ENCODE measurements around the gene USP48. TPM values are rescaled to one million over a fixed set of nuclear protein-coding genes. Genes with fewer than 3 reads are reported as not detected.

Gene USP48
- polyA plus RNA-seq, 1 experiment, result 43.6 TPM

DNA sequence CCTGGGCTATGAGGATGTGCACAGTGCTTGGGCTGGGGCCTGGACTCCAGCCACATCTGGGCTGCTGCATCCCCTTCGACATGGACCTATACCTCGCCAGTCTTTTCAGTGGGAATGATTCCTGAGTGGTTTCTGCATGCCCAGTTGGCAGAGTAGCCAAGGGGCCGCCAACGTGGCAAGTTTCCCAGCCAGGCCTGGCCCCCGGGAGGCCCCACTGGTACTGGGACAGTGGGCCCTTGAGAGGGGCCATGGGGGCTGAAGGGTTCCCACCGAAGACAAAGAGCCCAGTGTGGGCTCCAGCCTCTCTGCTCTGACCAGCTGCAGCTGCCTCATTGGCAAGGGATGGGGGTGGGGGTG lies 129.2 kb downstream of the USP48 start:
- ChIA-PET POLR2A (no interaction called here), CTCF (no interaction called here)
- TF ChIP-seq, protein P1, sequence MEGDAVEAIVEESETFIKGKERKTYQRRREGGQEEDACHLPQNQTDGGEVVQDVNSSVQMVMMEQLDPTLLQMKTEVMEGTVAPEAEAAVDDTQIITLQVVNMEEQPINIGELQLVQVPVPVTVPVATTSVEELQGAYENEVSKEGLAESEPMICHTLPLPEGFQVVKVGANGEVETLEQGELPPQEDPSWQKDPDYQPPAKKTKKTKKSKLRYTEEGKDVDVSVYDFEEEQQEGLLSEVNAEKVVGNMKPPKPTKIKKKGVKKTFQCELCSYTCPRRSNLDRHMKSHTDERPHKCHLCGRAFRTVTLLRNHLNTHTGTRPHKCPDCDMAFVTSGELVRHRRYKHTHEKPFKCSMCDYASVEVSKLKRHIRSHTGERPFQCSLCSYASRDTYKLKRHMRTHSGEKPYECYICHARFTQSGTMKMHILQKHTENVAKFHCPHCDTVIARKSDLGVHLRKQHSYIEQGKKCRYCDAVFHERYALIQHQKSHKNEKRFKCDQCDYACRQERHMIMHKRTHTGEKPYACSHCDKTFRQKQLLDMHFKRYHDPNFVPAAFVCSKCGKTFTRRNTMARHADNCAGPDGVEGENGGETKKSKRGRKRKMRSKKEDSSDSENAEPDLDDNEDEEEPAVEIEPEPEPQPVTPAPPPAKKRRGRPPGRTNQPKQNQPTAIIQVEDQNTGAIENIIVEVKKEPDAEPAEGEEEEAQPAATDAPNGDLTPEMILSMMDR (IDR thresholded peaks at IDR 0.05; ENCODE audit: low read depth, low read length), result no peak
- H3K4me3 ChIP-seq (ENCODE audit: low read depth, low read length), result no peak overlapping the region
- no peak overlapping the region for H3K27ac ChIP-seq (ENCODE audit: low read depth, low read length)
- peaks cover 48% of the 10 kb centered on the region for H3K27me3 ChIP-seq (ENCODE audit: control insufficient read depth, insufficient read depth, low read length)
- H3K9me3 ChIP-seq (ENCODE audit: control insufficient read depth, insufficient read depth, low read length), result no peaks in the 10 kb centered on the region
- no peak for DNase-seq (ENCODE audit: low read depth, low spot score)

DNA sequence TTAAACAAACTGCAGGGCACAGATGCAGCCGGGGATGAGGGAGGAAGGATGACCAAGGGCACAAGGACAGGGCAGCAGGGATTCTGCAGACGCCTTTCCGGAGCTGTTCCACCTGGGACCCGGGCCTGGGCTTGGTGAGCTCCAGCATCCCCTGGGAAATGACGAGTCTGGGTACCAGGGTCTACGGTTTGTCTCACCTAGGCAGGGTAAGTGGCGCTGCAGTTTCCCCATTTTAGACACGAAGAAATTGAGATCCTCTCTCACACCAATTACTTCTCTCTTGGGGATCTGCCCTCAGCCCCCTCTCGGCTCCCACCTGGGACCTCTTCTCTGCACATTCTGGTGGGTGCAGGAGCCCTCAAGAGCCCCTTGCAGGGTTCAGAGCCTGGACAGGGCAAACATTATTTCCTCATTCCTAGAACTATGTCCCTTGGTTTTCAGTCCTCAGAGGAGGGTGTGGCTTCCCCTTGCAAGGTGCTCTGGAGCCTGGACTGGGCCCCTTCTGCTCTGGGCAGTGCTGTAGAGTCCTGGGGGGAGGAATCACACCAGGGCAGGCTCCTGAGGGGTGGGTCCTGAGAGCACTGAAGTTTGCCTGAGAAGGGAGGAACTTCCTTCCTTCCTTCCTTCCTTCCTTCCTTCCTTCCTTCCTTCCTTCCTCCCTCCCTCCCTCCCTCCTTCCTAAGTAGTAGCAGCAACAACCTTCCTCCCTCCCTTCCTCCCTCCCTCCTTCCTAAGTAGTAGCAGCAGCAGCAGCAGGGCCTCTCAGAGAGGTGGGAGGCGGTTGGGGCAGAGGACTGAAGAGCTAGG lies 129.8 kb downstream of the USP48 start:
- CTCF ChIA-PET, result no interaction called here

DNA sequence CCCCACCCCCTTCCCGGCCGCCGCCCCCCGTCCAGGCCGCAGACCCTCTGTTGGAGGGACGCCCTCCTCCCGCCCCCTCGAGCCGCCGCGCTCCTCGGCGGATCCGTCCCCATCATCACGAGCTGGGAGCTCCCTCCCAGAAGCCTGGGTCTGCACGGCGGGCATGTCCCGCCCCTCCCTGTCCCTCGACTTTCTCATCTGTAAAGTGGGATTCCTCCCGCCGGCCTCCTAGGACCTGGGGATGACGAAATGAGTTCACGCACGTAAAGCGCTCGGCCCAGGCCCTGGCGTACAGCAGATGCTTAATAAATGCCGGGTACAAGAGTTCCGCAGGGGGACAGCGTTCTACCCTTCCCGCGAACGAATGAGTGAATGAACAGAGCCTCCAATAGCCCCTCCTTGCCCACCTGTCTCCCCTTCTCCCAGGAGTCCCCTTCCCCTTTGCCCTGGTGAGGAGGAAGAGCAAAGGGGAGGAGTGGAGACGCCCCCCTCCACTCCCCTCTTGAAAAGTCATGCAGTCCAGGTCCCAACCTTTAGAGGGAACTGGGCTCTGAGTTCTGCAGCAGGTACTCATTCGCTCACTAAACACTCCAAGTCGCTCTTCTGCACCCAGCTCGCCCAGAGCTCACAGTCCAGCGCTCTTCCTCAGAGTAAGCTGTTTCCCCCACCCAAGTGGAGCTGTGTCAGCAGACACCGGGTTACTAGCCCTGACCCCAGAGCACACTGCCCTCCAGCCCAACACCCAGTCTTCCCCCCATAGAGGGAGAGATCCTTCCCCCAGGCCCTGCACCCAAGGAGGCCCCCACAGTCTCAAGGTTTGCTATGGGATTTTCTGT lies 130.6 kb downstream of the USP48 start:
- Histone ChIP-seq H3K27ac (ENCODE audit: low read depth, low read length) (no peak overlapping the region), H3K27me3 (ENCODE audit: control insufficient read depth, insufficient read depth, low read length) (peaks cover 50% of the 10 kb centered on the region), H3K4me3 (ENCODE audit: low read depth, low read length) (no peak overlapping the region), H3K9me3 (ENCODE audit: control insufficient read depth, insufficient read depth, low read length) (no peaks in the 10 kb centered on the region)
- no peak for DNase-seq (ENCODE audit: low read depth, low spot score)
- ChIA-PET POLR2A (no interaction called here), CTCF (interaction anchor here (0.6 kb wide), 1 partner anchor 160 kb away, joined by 3 read pairs; no protein-coding TSS in a partner anchor)
- TF ChIP-seq, protein P1 (IDR thresholded peaks at IDR 0.05; ENCODE audit: low read depth, low read length), result no peak

More for the DNA sequence above, 129.8 kb downstream of the USP48 start:
- H3K27ac ChIP-seq (ENCODE audit: low read depth, low read length), result no peak overlapping the region
- TF ChIP-seq, protein P1 (IDR thresholded peaks at IDR 0.05; ENCODE audit: low read depth, low read length), result no peak
- DNase-seq (ENCODE audit: low read depth, low spot score), result no peak
- POLR2A ChIA-PET, result no interaction called here
- no peaks in the 10 kb centered on the region for H3K9me3 ChIP-seq (ENCODE audit: control insufficient read depth, insufficient read depth, low read length)
- peaks cover 50% of the 10 kb centered on the region for H3K27me3 ChIP-seq (ENCODE audit: control insufficient read depth, insufficient read depth, low read length)
- H3K4me3 ChIP-seq (ENCODE audit: low read depth, low read length), result no peak overlapping the region

DNA sequence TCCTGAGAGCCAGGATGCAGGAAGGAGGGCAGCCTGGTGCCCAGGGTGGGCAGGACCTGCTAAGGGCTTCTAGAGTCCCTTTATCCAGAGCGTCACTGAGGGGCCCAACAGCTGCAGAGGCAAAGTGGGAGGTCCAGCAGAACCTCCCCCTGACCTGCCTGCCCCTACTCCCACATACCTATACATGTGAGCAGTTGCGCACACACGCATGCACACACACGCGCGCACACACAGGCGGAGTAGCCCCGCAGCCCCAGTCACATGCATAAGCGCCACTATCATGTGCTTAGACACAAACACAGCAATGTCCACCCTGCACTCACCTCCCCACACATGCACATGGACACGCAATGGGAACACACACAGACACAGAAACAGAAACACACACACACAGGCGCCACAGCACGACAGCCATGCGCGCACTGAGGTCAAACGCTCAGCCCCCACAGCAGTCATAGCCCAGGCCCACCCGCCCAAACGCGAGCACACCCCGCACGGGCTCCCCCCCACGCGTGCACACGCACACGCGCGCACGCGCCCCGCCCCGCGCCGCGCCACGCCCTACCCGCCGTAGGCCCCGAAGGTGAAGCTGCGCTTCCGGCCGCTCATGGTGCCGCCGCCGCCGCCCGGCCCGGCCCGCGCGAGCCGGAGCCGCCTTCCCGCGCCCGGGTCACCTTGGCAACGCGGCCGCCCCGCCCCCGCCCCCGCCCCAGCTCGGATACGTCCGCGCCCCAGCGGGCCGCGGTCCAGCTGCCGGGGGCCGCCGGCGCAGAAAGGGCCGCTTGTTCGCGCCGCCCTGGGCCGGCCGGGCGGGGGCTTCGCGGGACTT lies 131.5 kb downstream of the USP48 start:
- DNase-seq (ENCODE audit: low read depth, low spot score), result no peak
- no peaks in the 10 kb centered on the region for H3K9me3 ChIP-seq (ENCODE audit: control insufficient read depth, insufficient read depth, low read length)
- peak overlapping the region; percentile 51 for H3K4me3 ChIP-seq (ENCODE audit: low read depth, low read length)
- ChIA-PET CTCF (interaction anchor here (0.6 kb wide), 1 partner anchor 159 kb away, joined by 3 read pairs; no protein-coding TSS in a partner anchor), POLR2A (no interaction called here)
- TF ChIP-seq, protein P1 (IDR thresholded peaks at IDR 0.05; ENCODE audit: low read depth, low read length), result no peak
- no peak overlapping the region for H3K27ac ChIP-seq (ENCODE audit: low read depth, low read length)
- peaks cover 53% of the 10 kb centered on the region for H3K27me3 ChIP-seq (ENCODE audit: control insufficient read depth, insufficient read depth, low read length)

Measured in AG04450 (cell line).